ENCODE measurements around the gene RASGRF1. TPM values are rescaled to one million over a fixed set of nuclear protein-coding genes. Genes with fewer than 3 reads are reported as not detected.

RASGRF1 gene
- total and polyA plus RNA-seq, 2 donors (not counting 1 experiment from before 2014, with no cell fraction given), result 1.0 to 9.4 TPM

GRCh38 chr15:79041601-79042168 lies 48.9 kb downstream of the RASGRF1 start:
- no peaks in the 10 kb centered on the region for H3K4me1 ChIP-seq (ENCODE audit: control insufficient read depth in 2 of 2, insufficient read depth in 2 of 2, low read length in 2 of 2)
- H3K4me2 ChIP-seq (replicated peaks; ENCODE audit: low read depth, low read length, poor library complexity, severe bottlenecking), result no peak overlapping the region
- 58% methylated on average over 3 of the region's 4 CpGs for WGBS (ENCODE audit: insufficient coverage)
- no peak for DNase-seq
- no peak overlapping the region for H2AFZ ChIP-seq (ENCODE audit: insufficient read depth, low read depth, low read length, poor library complexity, severe bottlenecking)
- Mint-ChIP-seq H3K27ac (no peak overlapping the region), H3K4me3 (no peak overlapping the region), H3K27me3 (peaks cover 26% of the 10 kb centered on the region), H3K9me3 (ENCODE audit: insufficient read depth) (peaks cover 11% of the 10 kb centered on the region), H3K4me1 (no peaks in the 10 kb centered on the region)
- ATAC-seq (ENCODE audit: low read depth), result no peak
- peaks cover 0 to 14% (median 14%) of the 10 kb centered on the region in 3 donors for H3K9me3 ChIP-seq (ENCODE audit: control extremely low read depth in 1 of 3, control insufficient read depth in 2 of 3, insufficient read depth in 1 of 3, low read length in 2 of 3)
- no peaks in the 10 kb centered on the region for H3K36me3 ChIP-seq (replicated peaks in 1 of 2; ENCODE audit: control extremely low read depth in 1 of 2, control insufficient read depth in 1 of 2, extremely low read depth in 1 of 2, insufficient read depth in 2 of 2, low read length in 1 of 2)
- H3K79me2 ChIP-seq (ENCODE audit: control insufficient read depth, insufficient read depth, low read length), result no peaks in the 10 kb centered on the region
- ChIA-PET CTCF (interaction anchor here (3.1 kb wide), 1 partner anchor 143 kb away, joined by 15 read pairs; no protein-coding TSS in a partner anchor), POLR2A (interaction anchor here (0.6 kb wide), 2 partner anchors 53 to 221 kb away, joined by 3 to 4 read pairs; no protein-coding TSS in a partner anchor)
- no peak overlapping the region for H3K4me3 ChIP-seq (ENCODE audit: control extremely low read depth in 1 of 5, extremely low read depth in 1 of 5, insufficient read depth in 1 of 5, low read depth in 2 of 5, low read length in 4 of 5)
- no peak overlapping the region for H3K9ac ChIP-seq (ENCODE audit: low read length)
- H3K27me3 ChIP-seq (replicated peaks in 1 of 4; ENCODE audit: control extremely low read depth in 1 of 4, control insufficient read depth in 3 of 4, insufficient read depth in 4 of 4, low read length in 3 of 4), result peaks cover 0 to 4% (median 0%) of the 10 kb centered on the region in 4 experiments
- H4K20me1 ChIP-seq (ENCODE audit: control insufficient read depth, insufficient read depth, low read length, poor library complexity, severe bottlenecking), result no peaks in the 10 kb centered on the region
- intact Hi-C loops (cut with micrococcal nuclease), result no loop called here
- TF ChIP-seq EZH2 (IDR thresholded peaks at IDR 0.05; ENCODE audit: borderline replicate concordance, insufficient read depth, low read depth, low read length, poor library complexity, severe bottlenecking) (no peak), CTCF (IDR thresholded peaks at IDR 0.05) (no peak)
- no peak overlapping the region for H3K27ac ChIP-seq (ENCODE audit: low read length in 2 of 2)

GRCh38 chr15:79037848-79038247 lies 52.7 kb downstream of the RASGRF1 start:
- Histone ChIP-seq H3K79me2 (ENCODE audit: control insufficient read depth, insufficient read depth, low read length) (no peaks in the 10 kb centered on the region), H3K27me3 (replicated peaks in 1 of 4; ENCODE audit: control extremely low read depth in 1 of 4, control insufficient read depth in 3 of 4, insufficient read depth in 4 of 4, low read length in 3 of 4) (peaks cover 0 to 4% (median 0%) of the 10 kb centered on the region in 4 experiments), H4K20me1 (ENCODE audit: control insufficient read depth, insufficient read depth, low read length, poor library complexity, severe bottlenecking) (no peaks in the 10 kb centered on the region), H3K9me3 (ENCODE audit: control extremely low read depth in 1 of 3, control insufficient read depth in 2 of 3, insufficient read depth in 1 of 3, low read length in 2 of 3) (peaks cover 0 to 12% (median 8%) of the 10 kb centered on the region in 3 donors), H3K9ac (ENCODE audit: low read length) (no peak overlapping the region), H3K4me2 (replicated peaks; ENCODE audit: low read depth, low read length, poor library complexity, severe bottlenecking) (no peak overlapping the region), H2AFZ (ENCODE audit: insufficient read depth, low read depth, low read length, poor library complexity, severe bottlenecking) (no peak overlapping the region), H3K27ac (ENCODE audit: low read length in 2 of 2) (no peak overlapping the region), H3K36me3 (replicated peaks in 1 of 2; ENCODE audit: control extremely low read depth in 1 of 2, control insufficient read depth in 1 of 2, extremely low read depth in 1 of 2, insufficient read depth in 2 of 2, low read length in 1 of 2) (no peaks in the 10 kb centered on the region), H3K4me3 (ENCODE audit: control extremely low read depth in 1 of 5, extremely low read depth in 1 of 5, insufficient read depth in 1 of 5, low read depth in 2 of 5, low read length in 4 of 5) (no peak overlapping the region), H3K4me1 (ENCODE audit: control insufficient read depth in 2 of 2, insufficient read depth in 2 of 2, low read length in 2 of 2) (no peaks in the 10 kb centered on the region)
- ChIA-PET CTCF (interaction anchor here (1.3 kb wide), 1 partner anchor 12 kb away, joined by 4 read pairs; no protein-coding TSS in a partner anchor), POLR2A (no interaction called here)
- H3K9me3 Mint-ChIP-seq (ENCODE audit: insufficient read depth), result peaks cover 4% of the 10 kb centered on the region
- peaks cover 23% of the 10 kb centered on the region for H3K27me3 Mint-ChIP-seq
- H3K4me1 Mint-ChIP-seq, result no peaks in the 10 kb centered on the region
- TF ChIP-seq CTCF (IDR thresholded peaks at IDR 0.05), result no peak
- no peak for TF ChIP-seq EZH2 (IDR thresholded peaks at IDR 0.05; ENCODE audit: borderline replicate concordance, insufficient read depth, low read depth, low read length, poor library complexity, severe bottlenecking)
- DNase-seq (no peak), ATAC-seq (ENCODE audit: low read depth) (no peak)
- 90% methylated on average over 1 of the region's 1 CpG for WGBS (ENCODE audit: insufficient coverage)
- H3K4me3 Mint-ChIP-seq, result no peak overlapping the region
- no peak overlapping the region for H3K27ac Mint-ChIP-seq
- intact Hi-C loops (cut with micrococcal nuclease), result no loop called here

Measured in B cell (primary cell).